Measurements from ENCODE around the gene OR52E4.

The OR52E4 gene

GRCh38 chr11:5880329-5880728 lies at the start of gene OR52E4:
OR52E4 (plus strand) TSS chr11:5880629; CDS start chr11:5884293, 3,664 bp downstream.
- DNase-seq, result no peak

GRCh38 chr11:5831196-5831829 lies 49.1 kb upstream of the OR52E4 start:
- DNase-seq, result no peak

- no peak for DNase-seq
These were observed 47.0 kb upstream of the OR52E4 start for GRCh38 chr11:5833446-5833845.

- no peak for DNase-seq
These were observed 42.7 kb upstream of the OR52E4 start for GRCh38 chr11:5837695-5838094.

- no peak for DNase-seq
These were observed 38.6 kb upstream of the OR52E4 start, which contains the start of gene OR52E6 for GRCh38 chr11:5841797-5842196. OR52E6 (minus strand) TSS chr11:5841897; CDS start chr11:5841897, 0 bp downstream.

GRCh38 chr11:5846701-5847100 lies 33.7 kb upstream of the OR52E4 start:
- no peak for DNase-seq

- no peak for DNase-seq
These were observed 32.7 kb upstream of the OR52E4 start for GRCh38 chr11:5847711-5848110.

- no peak for DNase-seq
These were observed 29.4 kb upstream of the OR52E4 start for GRCh38 chr11:5851002-5851401.

GRCh38 chr11:5857590-5857989 lies 22.8 kb upstream of the OR52E4 start, which contains the start of gene OR52E8:
OR52E8 (minus strand) TSS chr11:5857690; CDS start chr11:5857690, 0 bp downstream.
- no peak for DNase-seq

- DNase-seq, result no peak
These were observed 14.6 kb upstream of the OR52E4 start for GRCh38 chr11:5865826-5866225.

- no peak for DNase-seq
These were observed 1.9 kb upstream of the OR52E4 start for GRCh38 chr11:5878564-5878963.

- no peak for DNase-seq
These were observed 1.3 kb downstream of the OR52E4 start for GRCh38 chr11:5881756-5882155.

GRCh38 chr11:5887172-5887571 lies 6.7 kb downstream of the OR52E4 start:
- no peak for DNase-seq

GRCh38 chr11:5887661-5888060 lies 7.2 kb downstream of the OR52E4 start:
- DNase-seq, result no peak

GRCh38 chr11:5891216-5891800 lies 10.9 kb downstream of the OR52E4 start:
- DNase-seq, result no peak

- DNase-seq, result no peak
These were observed 12.5 kb downstream of the OR52E4 start, which contains the start of gene OR52E5 for GRCh38 chr11:5892908-5893307. OR52E5 (plus strand) TSS chr11:5893208; CDS start chr11:5900777, 7,569 bp downstream.

GRCh38 chr11:5899534-5899933 lies 19.1 kb downstream of the OR52E4 start:
- DNase-seq, result no peak

- DNase-seq, result no peak
These were observed 30.1 kb downstream of the OR52E4 start for GRCh38 chr11:5910540-5910939.

GRCh38 chr11:5922749-5923426 lies 42.5 kb downstream of the OR52E4 start:
- DNase-seq, result no peak

- DNase-seq, result no peak
These were observed 43.0 kb downstream of the OR52E4 start for GRCh38 chr11:5923427-5923776.

- DNase-seq, result no peak
These were observed 43.4 kb downstream of the OR52E4 start for GRCh38 chr11:5923794-5924193.

GRCh38 chr11:5928271-5928670 lies 47.8 kb downstream of the OR52E4 start:
- no peak for DNase-seq

- no peak for DNase-seq
These were observed 48.4 kb downstream of the OR52E4 start for GRCh38 chr11:5928811-5929210.
